SJCRH30 (cell line): ENCODE measurements around the gene CST6. TPM values are rescaled to one million over a fixed set of nuclear protein-coding genes. Genes with fewer than 3 reads are reported as not detected.

Source experiments
- DNase-seq, 2 experiments: peaks; one replicate each; pipeline ENCODE4 v3.0.0-alpha.2; 2015 to 2020
- H3K27ac ChIP-seq: fragments of 250-450 bp; sonication (Bioruptor Pico); 2 replicates; pipeline ENCODE4 v1.5.1; 2020; ENCODE audit warnings: mild to moderate bottlenecking, moderate library complexity
- H3K27me3 ChIP-seq: fragments of 250-450 bp; sonication (Bioruptor Pico); 2 replicates; pipeline ENCODE4 v1.5.1; 2020; ENCODE audit warnings: mild to moderate bottlenecking, moderate library complexity
- H3K36me3 ChIP-seq: fragments of 250-450 bp; sonication (Bioruptor Pico); 2 replicates; pipeline ENCODE4 v1.5.1; 2020; ENCODE audit warnings: mild to moderate bottlenecking, moderate library complexity
- H3K4me1 ChIP-seq: fragments of 250-450 bp; sonication (Bioruptor Pico); 2 replicates; pipeline ENCODE4 v1.5.1; 2020; ENCODE audit warnings: mild to moderate bottlenecking, moderate library complexity
- H3K4me3 ChIP-seq: fragments of 250-450 bp; sonication (Bioruptor Pico); 2 replicates; pipeline ENCODE4 v1.5.1; 2020; ENCODE audit warnings: mild to moderate bottlenecking, moderate library complexity
- H3K9me3 ChIP-seq: fragments of 250-450 bp; sonication (Bioruptor Pico); replicated peaks from 2 replicates; pipeline ENCODE4 v1.5.1; 2020; ENCODE audit warnings: mild to moderate bottlenecking, moderate library complexity
- total RNA-seq: library from RNA; depleted of rRNA; stranded (reverse); fragments of >200 nt; shearing (Covaris generic); gene quantifications from 2 replicates; pipeline ENCODE4 v1.2.3, GENCODE V29; 2014

The CST6 gene
- total RNA-seq, 1 experiment from 2014 or later = not detected

DNA sequence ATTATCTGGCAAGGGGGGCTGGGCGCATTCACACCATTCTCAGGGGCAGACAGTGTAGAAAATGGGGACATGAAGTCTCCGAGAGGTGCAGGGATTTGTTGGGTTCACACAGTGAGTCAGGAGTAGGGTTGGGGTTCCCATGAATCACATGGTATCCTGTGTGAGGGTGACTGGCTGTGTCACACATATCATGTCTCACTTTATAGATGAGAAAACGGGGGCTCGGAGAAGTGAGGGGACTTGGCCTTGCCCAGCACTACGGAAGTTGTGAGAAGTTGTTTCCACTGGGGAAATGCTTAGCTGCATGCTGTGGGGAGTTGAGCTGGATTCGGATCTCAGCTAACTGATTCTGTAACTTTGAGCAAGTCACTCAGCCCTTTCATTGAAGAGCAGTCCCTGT is 32.9 kb downstream of the CST6 start:
- no peaks in the 10 kb centered on the region for H3K9me3 ChIP-seq
- no peak overlapping the region for H3K4me3 ChIP-seq
- H3K27ac ChIP-seq = no peak overlapping the region
- no peak for DNase-seq
- H3K27me3 ChIP-seq = peaks cover 5% of the 10 kb centered on the region; the same call in 1 of the 2 replicates
- H3K36me3 ChIP-seq = no peaks in the 10 kb centered on the region
- H3K4me1 ChIP-seq = peaks cover 5% of the 10 kb centered on the region; the same call in 1 of the 2 replicates

- peaks cover 5% of the 10 kb centered on the region; the same call in 1 of the 2 replicates for H3K4me1 ChIP-seq
- peaks cover 5% of the 10 kb centered on the region; the same call in 1 of the 2 replicates for H3K27me3 ChIP-seq
- H3K27ac ChIP-seq = no peak overlapping the region
- DNase-seq = peak; percentile 85 to 93
- H3K36me3 ChIP-seq = no peaks in the 10 kb centered on the region
- no peak overlapping the region for H3K4me3 ChIP-seq
- no peaks in the 10 kb centered on the region for H3K9me3 ChIP-seq
These were observed 33.4 kb downstream of the CST6 start for GRCh38 chr11:66045177-66045639.

DNA sequence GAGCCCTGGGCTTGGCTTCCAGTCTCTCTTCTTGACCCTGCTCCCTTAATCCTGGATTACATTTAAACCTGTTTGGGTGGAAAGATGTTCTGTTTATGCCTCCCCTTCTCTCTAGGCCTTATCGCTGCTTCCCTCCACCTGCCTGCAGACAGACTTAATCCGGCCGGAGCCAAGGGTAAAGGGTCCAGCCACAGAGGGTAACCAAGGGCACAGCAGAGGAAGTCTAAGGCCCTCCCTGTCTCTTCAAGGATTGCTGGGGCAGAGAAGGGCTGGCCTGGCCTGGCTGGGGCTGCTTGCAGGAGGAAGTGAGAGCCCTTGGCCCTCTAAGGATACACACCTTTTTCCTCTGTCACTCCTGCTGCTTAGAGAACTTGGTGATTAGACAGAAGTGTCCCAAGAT is 35.1 kb downstream of the CST6 start:
- Histone ChIP-seq H3K36me3 (no peaks in the 10 kb centered on the region), H3K4me3 (no peak overlapping the region), H3K4me1 (peaks cover 11% of the 10 kb centered on the region), H3K27ac (no peak overlapping the region), H3K27me3 (peaks cover 5% of the 10 kb centered on the region; the same call in 1 of the 2 replicates), H3K9me3 (no peaks in the 10 kb centered on the region)
- DNase-seq = no peak

DNA sequence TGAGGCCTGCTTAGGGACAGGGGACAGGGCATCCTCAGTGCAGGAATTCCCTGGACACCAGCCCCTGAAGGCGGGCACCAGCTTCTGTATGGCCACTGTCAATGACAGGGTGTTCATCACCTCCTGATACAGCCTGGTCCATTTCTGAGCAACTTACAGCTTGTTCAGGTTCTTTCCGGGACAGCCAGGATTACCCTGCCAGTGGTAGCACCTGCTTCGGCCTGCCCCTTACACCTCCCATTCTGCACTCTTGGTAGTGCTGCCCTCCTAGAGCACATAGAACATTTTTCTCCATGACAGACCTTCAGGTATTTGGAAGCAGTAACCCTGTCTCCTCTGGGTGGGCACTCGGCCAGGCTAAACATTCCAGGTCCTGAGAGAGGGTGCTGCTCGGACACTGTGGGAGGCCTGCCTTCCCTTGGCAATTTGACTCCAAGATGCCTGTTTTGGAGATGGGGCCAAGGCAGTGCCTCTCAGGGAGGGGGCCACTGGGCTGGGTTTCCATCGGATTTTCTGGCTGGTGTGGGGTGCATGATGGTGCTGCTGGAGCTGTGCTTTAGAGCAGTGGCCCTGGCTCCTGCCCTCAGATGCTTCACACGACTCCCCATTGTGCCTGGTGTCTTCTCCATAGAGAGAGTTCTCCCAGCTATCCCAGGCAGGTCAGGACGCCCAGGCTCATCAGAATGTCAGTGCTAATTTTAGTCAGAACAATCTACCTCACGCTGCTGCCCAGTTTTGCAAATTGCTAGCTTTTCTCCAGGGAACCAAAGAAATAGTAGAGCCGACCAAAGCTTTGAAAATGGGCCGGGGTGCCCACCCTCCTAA is 35.9 kb downstream of the CST6 start:
- H3K27ac ChIP-seq = no peak overlapping the region
- peaks cover under 1% of the 10 kb centered on the region; the same call in 1 of the 2 replicates for H3K36me3 ChIP-seq
- H3K9me3 ChIP-seq = no peaks in the 10 kb centered on the region
- no peak overlapping the region for H3K4me3 ChIP-seq
- DNase-seq = no peak
- peaks cover 5% of the 10 kb centered on the region; the same call in 1 of the 2 replicates for H3K27me3 ChIP-seq
- H3K4me1 ChIP-seq = peaks cover 11% of the 10 kb centered on the region

GRCh38 chr11:66048547-66049323 is 36.9 kb downstream of the CST6 start, which contains the start of gene GAL3ST3:
Gene GAL3ST3, minus strand, starts transcription at chr11:66049161. Its CDS starts 3,746 bp downstream, at chr11:66045415.
- Histone ChIP-seq H3K9me3 (no peaks in the 10 kb centered on the region), H3K27me3 (peaks cover 5% of the 10 kb centered on the region; the same call in 1 of the 2 replicates), H3K27ac (no peak within 1 kb of the TSS), H3K4me3 (no peak within 1 kb of the TSS), H3K4me1 (peaks cover 11% of the 10 kb centered on the region), H3K36me3 (peaks cover 5% of the 10 kb centered on the region; the same call in 1 of the 2 replicates)
- no peak for DNase-seq

DNA sequence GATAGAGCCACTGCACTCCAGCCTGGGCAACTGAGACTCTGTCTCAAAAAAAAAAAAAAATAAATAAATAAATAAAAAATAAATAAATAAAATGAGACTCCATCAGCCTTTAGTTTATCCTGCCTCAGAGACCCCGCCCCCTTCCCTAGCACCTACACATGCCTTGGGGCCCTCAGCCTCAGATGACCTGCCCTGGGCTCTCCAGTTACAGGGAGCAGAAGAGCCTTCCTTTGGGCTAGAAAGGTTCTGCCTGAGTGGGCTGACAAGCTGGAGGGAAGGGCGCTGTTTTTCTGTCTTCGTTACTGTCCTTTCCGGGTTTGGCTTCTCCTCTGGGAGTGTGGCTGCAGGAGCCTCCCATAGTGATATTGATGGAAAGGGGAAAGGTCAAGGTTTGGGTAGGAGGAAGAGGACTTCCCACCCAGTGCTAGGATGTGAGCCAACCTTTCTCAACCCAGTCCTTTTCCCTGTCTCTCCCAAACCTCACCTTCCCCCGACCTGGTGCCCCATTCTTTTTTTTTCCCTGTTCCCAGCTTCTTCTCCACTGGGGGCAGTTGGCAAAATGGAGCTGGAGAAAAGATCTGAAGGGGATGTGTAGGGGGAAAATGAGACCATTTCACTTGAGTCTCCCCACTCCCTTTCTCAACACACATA is 38.9 kb downstream of the CST6 start:
- DNase-seq = peak; percentile 31 to 37

DNA sequence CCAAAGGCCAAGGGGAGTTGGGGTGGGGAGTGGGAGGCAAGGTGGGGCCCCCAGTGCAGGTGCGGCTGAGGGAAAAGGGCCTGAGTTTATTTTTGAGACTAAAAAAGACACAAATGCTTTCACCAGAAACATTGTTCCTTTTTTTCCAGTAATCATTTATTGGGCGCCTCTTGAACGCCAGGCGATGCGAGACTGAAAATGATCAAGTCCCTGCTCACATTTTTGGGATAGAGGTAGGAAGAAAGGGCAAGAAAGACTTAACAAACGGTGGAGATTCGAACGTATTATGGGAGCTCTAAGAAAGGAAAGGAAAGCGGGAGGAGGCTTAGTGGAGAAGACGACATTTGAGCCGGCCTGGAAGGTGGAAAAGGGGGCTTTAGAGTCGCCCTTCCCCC is 39.6 kb downstream of the CST6 start:
- Histone ChIP-seq H3K4me1 (peaks cover 6% of the 10 kb centered on the region), H3K36me3 (peaks cover 23% of the 10 kb centered on the region), H3K4me3 (peak overlapping the region; percentile 86), H3K27me3 (peaks cover 3% of the 10 kb centered on the region; the same call in 1 of the 2 replicates), H3K27ac (peak overlapping the region; percentile 61), H3K9me3 (no peaks in the 10 kb centered on the region)
- no peak for DNase-seq

More for the DNA sequence above, 38.9 kb downstream of the CST6 start:
- H3K36me3 ChIP-seq = peaks cover 18% of the 10 kb centered on the region
- peaks cover 6% of the 10 kb centered on the region for H3K4me1 ChIP-seq
- H3K9me3 ChIP-seq = no peaks in the 10 kb centered on the region
- peaks cover 5% of the 10 kb centered on the region; the same call in 1 of the 2 replicates for H3K27me3 ChIP-seq
- H3K4me3 ChIP-seq = peak overlapping the region; percentile 86
- peak overlapping the region; percentile 61 for H3K27ac ChIP-seq

DNA sequence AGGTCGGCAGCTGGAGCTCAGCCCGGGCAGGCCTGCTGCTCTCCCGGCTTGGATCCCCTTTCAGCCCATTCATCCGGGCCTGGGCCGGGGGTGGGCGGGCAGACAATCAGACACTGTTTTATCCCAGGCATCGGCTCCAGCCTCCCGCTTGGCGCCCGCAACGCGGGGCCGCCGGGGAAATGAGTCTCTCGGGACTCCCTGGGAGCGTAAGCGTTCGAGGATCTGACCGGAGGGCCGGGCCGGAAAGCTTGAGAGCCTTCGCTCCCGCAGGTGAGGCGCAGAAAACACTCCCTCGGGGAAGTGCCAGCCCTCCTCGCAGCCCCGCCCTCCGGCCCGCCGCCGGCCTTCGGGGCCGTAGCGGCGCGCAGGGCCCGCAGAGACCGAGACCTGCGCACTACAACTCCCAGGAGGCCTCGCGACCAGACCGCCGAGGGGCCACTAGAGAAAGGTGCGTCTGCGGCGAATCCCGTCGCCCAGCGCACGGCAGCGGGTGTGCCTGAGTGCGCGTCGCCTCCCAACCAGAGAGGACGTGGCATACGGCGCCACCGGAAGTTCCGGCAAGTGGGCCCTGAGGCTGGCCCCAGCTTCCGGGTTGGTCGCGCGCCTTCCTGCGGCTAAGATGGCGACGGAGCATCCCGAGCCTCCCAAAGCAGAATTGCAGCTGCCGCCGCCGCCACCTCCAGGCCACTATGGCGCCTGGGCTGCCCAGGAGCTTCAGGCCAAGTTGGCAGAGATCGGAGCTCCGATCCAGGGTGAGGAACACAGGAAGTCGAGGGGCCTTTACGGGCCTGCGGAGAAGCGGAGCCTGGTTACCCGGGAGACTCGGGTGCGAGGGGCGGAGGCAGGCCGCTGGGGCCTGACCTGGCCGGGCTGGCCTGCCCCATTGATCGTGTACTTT is 40.2 kb downstream of the CST6 start, which contains the start of gene SF3B2:
TSS of gene SF3B2 (plus strand) at position 599 of the 898 bp plus-strand sequence. CDS start at position 620, 21 bp downstream.
- Histone ChIP-seq H3K4me1 (peaks cover 6% of the 10 kb centered on the region), H3K27me3 (no peaks in the 10 kb centered on the region), H3K9me3 (no peaks in the 10 kb centered on the region), H3K4me3 (peak within 1 kb of the TSS; percentile 86), H3K27ac (peak within 1 kb of the TSS; percentile 61), H3K36me3 (peaks cover 29% of the 10 kb centered on the region)
- DNase-seq = peak; percentile 98 to 99

- H3K4me1 ChIP-seq = peaks cover 6% of the 10 kb centered on the region
- peak overlapping the region; percentile 86 for H3K4me3 ChIP-seq
- H3K36me3 ChIP-seq = peaks cover 35% of the 10 kb centered on the region
- H3K9me3 ChIP-seq = no peaks in the 10 kb centered on the region
- no peak for DNase-seq
- peak overlapping the region; percentile 61 for H3K27ac ChIP-seq
- H3K27me3 ChIP-seq = no peaks in the 10 kb centered on the region
These were observed 40.8 kb downstream of the CST6 start for GRCh38 chr11:66052664-66052982.

GRCh38 chr11:66055021-66055420 is 43.2 kb downstream of the CST6 start:
- no peaks in the 10 kb centered on the region for H3K27me3 ChIP-seq
- peaks cover 59% of the 10 kb centered on the region for H3K36me3 ChIP-seq
- H3K9me3 ChIP-seq = no peaks in the 10 kb centered on the region
- H3K27ac ChIP-seq = no peak overlapping the region
- no peak for DNase-seq
- H3K4me1 ChIP-seq = peaks cover 6% of the 10 kb centered on the region
- no peak overlapping the region for H3K4me3 ChIP-seq

DNA sequence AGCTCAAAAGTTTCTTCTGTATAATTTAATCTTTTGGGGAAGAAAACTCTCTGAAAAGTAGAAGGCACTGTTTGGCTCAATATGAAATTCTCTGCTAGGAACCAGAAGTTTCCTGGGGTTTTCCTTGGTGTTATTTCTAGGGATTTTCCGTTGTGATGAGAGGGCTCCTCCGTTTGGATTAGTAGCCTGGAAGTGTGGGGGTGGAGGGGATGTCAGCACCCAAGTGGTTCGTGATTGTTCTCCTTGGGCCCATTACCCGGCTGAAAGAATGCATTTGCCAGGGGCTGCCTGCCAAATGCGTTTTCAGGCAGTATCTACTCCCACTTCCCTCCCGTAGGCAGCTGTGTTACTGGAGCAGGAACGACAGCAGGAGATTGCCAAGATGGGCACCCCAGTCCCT is 44.7 kb downstream of the CST6 start:
- DNase-seq = no peak
- no peak overlapping the region for H3K27ac ChIP-seq
- H3K36me3 ChIP-seq = peaks cover 74% of the 10 kb centered on the region
- no peak overlapping the region for H3K4me3 ChIP-seq
- no peaks in the 10 kb centered on the region for H3K27me3 ChIP-seq
- H3K9me3 ChIP-seq = no peaks in the 10 kb centered on the region
- no peaks in the 10 kb centered on the region for H3K4me1 ChIP-seq

GRCh38 chr11:66059966-66060680 is 48.3 kb downstream of the CST6 start:
- Histone ChIP-seq H3K36me3 (peaks cover 98% of the 10 kb centered on the region), H3K9me3 (no peaks in the 10 kb centered on the region), H3K27me3 (no peaks in the 10 kb centered on the region), H3K27ac (no peak overlapping the region), H3K4me1 (no peaks in the 10 kb centered on the region), H3K4me3 (no peak overlapping the region)
- DNase-seq = no peak

GRCh38 chr11:66061268-66061667 is 49.5 kb downstream of the CST6 start:
- DNase-seq = no peak
- peaks cover 100% of the 10 kb centered on the region for H3K36me3 ChIP-seq
- H3K4me3 ChIP-seq = no peak overlapping the region
- no peak overlapping the region for H3K27ac ChIP-seq
- no peaks in the 10 kb centered on the region for H3K27me3 ChIP-seq
- H3K9me3 ChIP-seq = no peaks in the 10 kb centered on the region
- H3K4me1 ChIP-seq = no peaks in the 10 kb centered on the region
